Activated CD8-positive, alpha-beta memory T cell treated with anti-CD3 and anti-CD28 coated beads for 4 hours (primary cell): ENCODE measurements around the gene SHISA3.

Experiments
- DNase-seq, 2 donors: peaks; one replicate each; pipeline ENCODE4 v3.0.0-alpha.2; 2020; ENCODE audit warnings: low read depth in 2 of 2

SHISA3 gene

GRCh38 chr4:42391981-42392380, 5.3 kb upstream of the SHISA3 start:
- no peak for DNase-seq

DNA sequence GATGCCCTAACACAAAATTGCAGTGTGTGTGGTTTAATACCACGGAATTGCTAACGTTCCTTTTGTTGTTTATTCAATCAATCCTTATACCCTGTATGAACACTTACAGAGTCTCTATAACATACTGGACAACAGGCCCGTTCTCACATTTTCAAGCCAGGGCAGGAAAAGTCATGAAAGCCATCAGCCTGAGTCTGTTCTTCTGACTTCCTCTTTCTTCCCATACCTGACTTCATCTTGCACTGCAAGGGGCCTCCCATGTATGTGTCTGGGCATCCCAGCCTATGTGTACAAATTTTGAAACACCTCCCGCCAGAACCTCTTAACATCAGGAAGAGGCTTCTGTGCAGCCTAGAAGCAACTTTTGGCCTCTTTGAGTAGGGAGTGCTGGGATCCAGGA, 4.9 kb upstream of the SHISA3 start:
- no peak for DNase-seq

DNA sequence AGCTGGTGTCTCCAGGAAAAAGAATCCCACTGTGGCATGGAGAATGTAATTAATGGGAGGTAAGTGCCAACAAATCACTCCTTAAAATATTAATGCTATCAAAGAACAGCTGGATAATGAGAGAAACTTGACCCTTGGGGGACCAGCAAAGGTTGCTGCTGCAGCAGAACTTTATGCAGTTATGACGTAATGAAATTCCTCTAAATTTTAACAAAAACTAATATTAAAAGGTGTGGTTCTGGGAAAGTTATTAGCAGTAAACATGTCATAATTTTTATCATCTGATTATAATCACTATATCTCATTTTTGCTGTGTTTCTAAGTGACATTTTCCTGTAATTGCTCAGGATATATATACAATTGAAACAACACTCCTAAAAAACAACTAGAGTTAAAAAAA, 1.7 kb upstream of the SHISA3 start:
- DNase-seq = no peak

DNA sequence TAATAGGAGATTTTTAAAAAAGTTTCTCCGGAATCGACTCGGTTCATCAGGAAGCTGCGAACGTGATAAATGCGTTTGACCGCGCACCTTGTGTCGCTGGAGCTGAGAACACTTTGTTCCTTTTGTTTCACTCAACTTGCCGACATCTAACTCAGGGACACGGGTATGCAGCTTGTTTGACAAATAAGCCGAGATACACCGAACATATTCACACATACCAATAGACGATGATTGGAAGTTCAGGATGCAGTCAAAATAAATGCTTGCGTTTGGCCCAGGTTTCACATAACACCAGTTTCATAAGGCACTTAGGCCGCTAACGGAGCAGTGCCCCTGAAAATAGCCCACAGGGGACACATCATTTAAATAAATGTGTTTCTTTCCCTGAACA, 932 bp upstream of the SHISA3 start:
- no peak for DNase-seq

DNA sequence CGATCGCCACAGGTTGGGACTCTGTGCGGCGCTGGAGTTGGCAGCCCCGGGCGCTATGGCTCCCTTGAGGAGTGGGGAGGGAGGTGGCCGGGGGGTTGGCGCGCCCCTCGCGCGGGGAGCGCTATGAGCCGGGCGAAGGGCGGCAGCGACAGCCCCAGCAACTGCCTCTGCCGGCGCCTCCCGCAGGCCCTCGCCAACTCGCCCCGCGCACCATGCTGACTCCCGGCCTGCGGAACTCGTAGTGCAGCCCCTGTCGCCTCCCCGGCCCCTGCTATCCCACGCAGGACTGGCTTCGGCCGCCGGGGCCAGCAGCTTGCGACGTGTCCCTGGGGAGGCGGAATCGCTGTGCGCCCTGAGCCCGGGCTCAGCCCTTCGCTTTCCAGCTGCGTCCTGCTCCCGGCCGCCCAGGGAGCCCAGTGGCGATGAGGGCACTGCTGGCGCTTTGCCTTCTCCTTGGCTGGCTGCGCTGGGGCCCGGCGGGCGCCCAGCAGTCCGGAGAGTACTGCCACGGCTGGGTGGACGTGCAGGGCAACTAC, 415 bp downstream of the SHISA3 start:
- DNase-seq = no peak

DNA sequence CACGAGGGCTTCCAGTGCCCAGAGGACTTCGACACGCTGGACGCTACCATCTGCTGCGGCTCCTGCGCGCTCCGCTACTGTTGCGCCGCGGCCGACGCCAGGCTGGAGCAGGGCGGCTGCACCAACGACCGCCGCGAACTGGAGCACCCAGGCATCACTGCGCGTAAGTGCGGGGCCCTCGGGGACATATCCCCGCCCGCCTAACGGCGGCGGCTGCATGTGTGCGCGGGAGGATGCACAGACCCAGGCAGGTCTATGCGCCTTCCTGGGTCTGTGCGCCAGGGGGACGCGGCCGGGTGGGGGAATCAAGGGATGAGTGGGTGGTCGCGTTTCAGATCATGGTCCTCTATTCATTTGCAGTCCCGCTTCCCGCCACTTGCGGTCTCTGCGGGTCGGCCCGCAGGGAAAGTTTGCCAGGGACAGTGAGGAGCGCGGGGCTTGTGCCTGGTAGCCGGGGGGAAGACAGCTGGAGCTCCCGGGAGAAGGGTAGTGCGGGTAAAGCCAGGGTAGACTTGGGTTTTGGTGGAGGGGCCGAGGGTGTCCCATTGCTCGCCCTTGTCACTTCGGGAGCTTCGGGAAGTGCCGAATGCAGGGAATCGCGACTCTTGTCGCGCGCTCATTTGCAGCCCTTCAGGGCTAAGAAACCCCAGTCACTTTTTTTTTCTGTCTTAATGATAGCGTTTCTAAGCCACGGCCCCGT, 1.0 kb downstream of the SHISA3 start:
- no peak for DNase-seq

DNA sequence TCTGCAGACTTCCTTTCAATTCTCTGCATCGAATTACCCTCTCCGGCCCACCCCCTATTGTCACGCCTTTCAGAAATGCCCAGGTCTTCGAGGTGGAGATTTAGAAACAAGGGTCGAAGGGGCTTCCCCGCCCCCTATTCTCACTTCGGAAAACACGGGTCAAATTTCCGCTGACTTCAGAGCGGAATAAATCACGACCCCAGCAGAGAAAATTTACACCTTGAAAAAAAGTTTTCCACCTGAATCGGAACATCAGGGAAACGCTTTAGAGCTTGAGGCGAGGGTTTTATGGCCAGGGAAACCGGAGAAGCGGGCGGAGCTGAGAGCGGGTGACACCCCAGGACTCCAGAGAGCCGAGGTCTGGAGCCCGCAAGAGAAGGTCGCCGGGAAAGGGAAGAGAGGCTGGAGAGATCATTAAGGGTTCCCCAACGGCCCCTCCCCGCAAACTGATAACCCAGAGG, 1.6 kb downstream of the SHISA3 start:
- no peak for DNase-seq

- no peak for DNase-seq
Observed at GRCh38 chr4:42399393-42399792, 2.1 kb downstream of the SHISA3 start.

GRCh38 chr4:42401171-42401570, 3.9 kb downstream of the SHISA3 start:
- no peak for DNase-seq

DNA sequence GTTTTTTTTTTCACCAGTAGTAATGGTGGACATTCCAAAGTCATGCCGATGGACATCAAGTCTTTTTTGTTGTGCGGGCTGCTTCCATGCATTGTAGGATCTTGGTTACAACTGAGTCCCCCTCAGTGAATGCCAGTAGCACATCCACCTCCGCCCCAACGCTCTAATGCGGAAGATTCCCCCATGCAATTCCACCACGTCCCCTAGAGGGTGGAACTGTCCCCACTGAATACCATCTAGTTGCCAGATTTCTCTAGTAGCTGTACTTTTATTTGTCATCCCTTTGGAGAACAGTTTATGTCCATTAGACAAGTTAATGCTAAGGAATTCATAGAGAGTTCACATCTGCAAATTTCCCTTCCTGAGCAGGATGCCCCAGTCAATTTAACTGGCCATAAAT, 6.7 kb downstream of the SHISA3 start:
- no peak for DNase-seq

DNA sequence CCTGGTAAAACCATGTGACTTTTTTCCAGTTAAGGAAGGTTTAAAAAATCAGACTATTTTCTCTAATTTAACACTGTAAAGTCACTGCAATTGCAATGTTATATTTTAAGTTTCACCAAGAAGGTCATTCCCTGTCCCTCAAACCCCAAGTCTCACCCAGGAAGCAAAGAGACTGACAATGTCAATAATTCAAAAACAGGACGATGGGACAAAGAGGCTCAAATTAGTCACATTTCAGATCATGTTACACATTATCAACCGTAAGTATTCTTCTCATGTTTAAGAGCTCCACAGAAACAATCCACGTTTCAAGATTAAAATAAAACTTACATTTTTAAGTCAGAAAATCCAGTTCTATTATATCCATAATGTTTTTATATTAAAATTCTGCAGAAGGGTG, 13.2 kb downstream of the SHISA3 start:
- no peak for DNase-seq

DNA sequence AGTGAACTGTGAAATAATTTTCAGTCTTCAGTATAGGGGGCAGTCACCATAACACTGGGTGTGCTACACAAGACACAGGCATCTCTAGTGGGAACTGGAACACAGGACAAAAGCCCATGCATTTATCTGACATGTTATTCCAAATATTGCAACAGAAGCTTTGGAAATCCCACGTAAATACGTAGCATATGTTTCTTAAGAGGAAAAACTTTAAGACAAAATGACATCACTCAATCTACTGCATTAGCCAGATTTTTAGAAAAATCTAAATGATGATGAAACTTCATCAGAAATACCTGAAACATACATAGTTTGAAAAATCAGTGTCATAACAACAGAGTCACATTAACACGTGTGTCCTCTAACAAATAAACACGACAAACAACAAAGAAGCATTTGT, 14.5 kb downstream of the SHISA3 start:
- DNase-seq = no peak

GRCh38 chr4:42412251-42412650, 15.0 kb downstream of the SHISA3 start:
- DNase-seq = no peak

- no peak for DNase-seq
Observed at GRCh38 chr4:42415281-42415680, 18.0 kb downstream of the SHISA3 start.

DNA sequence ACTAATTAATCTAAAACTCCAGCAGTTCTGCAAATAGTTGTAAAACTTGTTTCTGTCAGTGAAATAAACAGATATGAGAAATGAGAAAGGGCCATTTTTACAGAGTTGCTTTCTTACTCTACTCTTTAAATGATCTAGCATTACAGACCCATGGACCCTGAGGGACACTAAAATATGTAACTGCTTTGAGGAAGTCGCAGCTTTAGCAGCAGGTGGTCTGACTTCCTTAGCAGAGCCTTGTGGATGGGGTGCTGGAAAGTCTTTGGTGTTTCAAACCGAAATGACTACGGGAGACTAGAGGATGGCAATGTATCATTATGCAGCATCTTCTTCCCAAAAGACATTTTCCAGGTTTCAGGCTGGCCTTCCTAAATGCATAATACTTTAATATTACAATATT, 18.7 kb downstream of the SHISA3 start:
- DNase-seq = no peak

GRCh38 chr4:42417550-42417949, 20.3 kb downstream of the SHISA3 start:
- no peak for DNase-seq

DNA sequence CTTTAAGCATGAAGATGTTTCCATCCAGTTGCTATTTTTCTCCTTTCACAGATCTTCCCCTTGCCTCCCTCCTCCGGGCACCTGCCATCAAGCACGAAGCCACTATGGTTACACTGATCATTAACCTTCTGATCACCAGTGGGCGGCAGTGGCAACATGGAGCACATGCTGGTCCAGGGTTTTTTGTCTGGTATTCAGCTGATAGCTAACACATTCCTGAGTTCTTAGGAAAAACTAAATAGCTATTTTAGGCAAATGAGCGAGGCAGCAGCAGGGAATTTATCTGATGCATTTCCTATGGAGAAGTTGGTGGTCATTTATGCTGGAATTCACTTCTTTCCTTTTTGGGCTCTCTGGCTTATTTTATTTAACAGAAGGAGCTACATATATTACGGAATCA, 22.9 kb downstream of the SHISA3 start:
- DNase-seq = no peak

DNA sequence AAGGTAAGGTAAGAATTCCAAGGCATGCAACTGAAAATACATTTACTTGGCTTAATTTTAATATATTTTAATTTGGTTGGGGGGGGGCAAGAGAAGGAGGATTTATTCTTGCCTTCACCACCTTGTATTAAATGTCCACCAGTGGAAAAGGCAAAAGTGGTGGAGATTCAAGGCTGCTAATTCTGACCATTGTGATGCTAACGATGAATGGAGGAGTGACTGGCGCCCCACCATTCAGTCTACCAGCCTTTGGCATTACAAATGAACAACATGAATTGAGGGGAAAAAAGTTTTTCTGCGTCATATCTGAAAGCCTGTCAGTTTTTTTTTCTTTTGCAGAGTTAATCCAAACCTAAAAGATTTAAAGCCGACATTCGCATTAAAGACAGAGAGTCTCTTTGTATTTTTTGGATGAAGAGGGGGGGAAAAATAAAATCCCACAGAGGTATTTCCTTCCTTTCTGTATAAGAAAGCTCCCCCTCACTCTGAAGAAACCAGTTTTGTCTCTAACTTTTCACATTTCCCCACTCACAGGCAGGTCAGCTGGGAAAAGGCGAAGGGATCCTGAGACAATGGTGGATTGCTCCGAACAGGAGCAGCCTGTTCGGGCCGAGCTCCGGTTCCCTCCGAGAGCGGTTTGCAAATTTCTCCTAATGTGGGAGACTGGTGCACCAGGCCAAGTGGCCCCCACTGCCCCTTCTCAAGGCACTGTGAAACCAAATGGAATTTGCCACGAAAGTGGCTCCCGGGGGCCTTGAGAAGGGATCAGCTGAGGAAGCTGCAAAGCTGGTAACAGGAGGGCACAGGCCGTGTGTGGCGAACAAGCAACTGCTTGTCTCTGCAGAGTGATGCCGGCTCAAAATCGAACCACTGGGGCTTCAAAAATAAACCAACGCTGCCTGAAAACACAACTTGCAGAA, 28.1 kb downstream of the SHISA3 start:
- no peak for DNase-seq

GRCh38 chr4:42428036-42428435, 30.7 kb downstream of the SHISA3 start:
- DNase-seq = no peak

- DNase-seq = no peak
Observed at GRCh38 chr4:42436928-42437565, 39.8 kb downstream of the SHISA3 start.

- no peak for DNase-seq
Observed at GRCh38 chr4:42440083-42440482, 42.8 kb downstream of the SHISA3 start.

GRCh38 chr4:42442601-42443000, 45.3 kb downstream of the SHISA3 start:
- DNase-seq = no peak
